ENCODE data around the gene ZSCAN21.
"Not testable (repeated sequence)": the region's sequence is repeated elsewhere in the genome, so short reads cannot be mapped to it uniquely, and the experiment has no call there.

The ZSCAN21 gene

DNA sequence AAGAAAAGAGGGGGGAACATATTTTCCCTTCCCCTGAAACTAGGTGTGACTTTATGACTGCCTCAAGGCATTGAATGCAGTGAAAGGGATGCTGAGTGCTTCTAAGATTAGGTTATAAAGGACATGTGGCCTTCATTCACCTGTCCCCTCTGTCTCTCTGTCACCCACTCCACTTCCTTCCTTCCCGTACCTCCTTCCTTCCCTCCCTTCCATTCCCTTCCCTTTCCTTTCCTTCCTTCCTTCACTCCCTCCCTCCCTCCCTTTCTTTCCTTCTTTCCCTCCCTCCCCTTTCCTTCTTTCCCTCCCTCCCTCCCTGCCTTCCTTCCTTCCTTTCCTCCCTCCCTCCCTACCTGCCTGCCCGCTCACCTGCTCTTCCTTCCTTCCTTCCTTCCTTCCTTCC is 38.7 kb upstream of the ZSCAN21 start:
- CTCF ChIA-PET, result no interaction called here
- POLR2A ChIA-PET, result no interaction called here
- TF ChIP-seq ARNT (IDR thresholded peaks at IDR 0.05) (no peak), BHLHE40 (IDR thresholded peaks at IDR 0.05; ENCODE audit: borderline replicate concordance) (no peak), L3MBTL2 (conservative IDR thresholded peaks at IDR 0.05) (no peak)
- TF ChIP-seq, protein P1, sequence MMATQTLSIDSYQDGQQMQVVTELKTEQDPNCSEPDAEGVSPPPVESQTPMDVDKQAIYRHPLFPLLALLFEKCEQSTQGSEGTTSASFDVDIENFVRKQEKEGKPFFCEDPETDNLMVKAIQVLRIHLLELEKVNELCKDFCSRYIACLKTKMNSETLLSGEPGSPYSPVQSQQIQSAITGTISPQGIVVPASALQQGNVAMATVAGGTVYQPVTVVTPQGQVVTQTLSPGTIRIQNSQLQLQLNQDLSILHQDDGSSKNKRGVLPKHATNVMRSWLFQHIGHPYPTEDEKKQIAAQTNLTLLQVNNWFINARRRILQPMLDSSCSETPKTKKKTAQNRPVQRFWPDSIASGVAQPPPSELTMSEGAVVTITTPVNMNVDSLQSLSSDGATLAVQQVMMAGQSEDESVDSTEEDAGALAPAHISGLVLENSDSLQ (IDR thresholded peaks at IDR 0.05), result no peak
- no peak for DNase-seq (ENCODE audit: extremely low spot score)

DNA sequence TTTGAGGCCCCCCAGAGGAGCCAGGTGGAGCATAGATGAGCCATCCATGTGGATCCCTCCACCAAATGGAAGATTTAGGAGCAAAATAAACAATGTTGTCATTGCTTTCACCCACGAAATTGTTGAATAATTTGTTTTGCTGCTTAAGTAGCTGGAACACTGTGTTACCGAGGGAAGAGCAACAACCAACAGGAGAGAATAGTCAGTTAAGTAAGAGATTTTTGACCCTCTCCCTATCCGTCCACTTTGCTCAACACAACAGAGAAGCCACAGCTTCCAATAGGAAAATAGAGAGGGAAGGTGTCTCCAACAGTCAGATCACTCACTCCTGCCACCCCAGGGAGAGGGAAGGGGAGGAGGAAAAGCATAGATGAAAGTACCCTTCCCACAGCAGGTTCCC is 38.1 kb upstream of the ZSCAN21 start:
- TF ChIP-seq TARDBP (IDR thresholded peaks at IDR 0.05), result no peak
- no peak for TF ChIP-seq SP1 (IDR thresholded peaks at IDR 0.05)
- TF ChIP-seq HDGF (IDR thresholded peaks at IDR 0.05; ENCODE audit: borderline replicate concordance), result no peak
- TF ChIP-seq SUZ12 (IDR thresholded peaks at IDR 0.05), result no peak
- TF ChIP-seq NFRKB (IDR thresholded peaks at IDR 0.05), result no peak
- no peak for TF ChIP-seq FOXA1 (IDR thresholded peaks at IDR 0.05)
- TF ChIP-seq, protein P1 (IDR thresholded peaks at IDR 0.05), result no peak
- TF ChIP-seq CTBP1 (IDR thresholded peaks at IDR 0.05; ENCODE audit: borderline replicate concordance), result no peak
- TF ChIP-seq L3MBTL2 (conservative IDR thresholded peaks at IDR 0.05), result no peak
- no peak for TF ChIP-seq LEF1 (IDR thresholded peaks at IDR 0.05; ENCODE audit: borderline replicate concordance)
- no peak for TF ChIP-seq FOXM1 (IDR thresholded peaks at IDR 0.05; ENCODE audit: borderline replicate concordance)
- no peak for TF ChIP-seq BHLHE40 (IDR thresholded peaks at IDR 0.05; ENCODE audit: borderline replicate concordance)
- TF ChIP-seq ARNT (IDR thresholded peaks at IDR 0.05), result no peak
- no peak for TF ChIP-seq FOXK2 (IDR thresholded peaks at IDR 0.05)
- TF ChIP-seq ELF4 (IDR thresholded peaks at IDR 0.05), result no peak
- TF ChIP-seq ZNF384 (IDR thresholded peaks at IDR 0.05), result no peak
- no peak for DNase-seq (ENCODE audit: extremely low spot score)
- ChIA-PET CTCF (no interaction called here), POLR2A (interaction anchor here (0.7 kb wide), 1 partner anchor 1162 kb away, joined by 3 read pairs; no protein-coding TSS in a partner anchor)

DNA sequence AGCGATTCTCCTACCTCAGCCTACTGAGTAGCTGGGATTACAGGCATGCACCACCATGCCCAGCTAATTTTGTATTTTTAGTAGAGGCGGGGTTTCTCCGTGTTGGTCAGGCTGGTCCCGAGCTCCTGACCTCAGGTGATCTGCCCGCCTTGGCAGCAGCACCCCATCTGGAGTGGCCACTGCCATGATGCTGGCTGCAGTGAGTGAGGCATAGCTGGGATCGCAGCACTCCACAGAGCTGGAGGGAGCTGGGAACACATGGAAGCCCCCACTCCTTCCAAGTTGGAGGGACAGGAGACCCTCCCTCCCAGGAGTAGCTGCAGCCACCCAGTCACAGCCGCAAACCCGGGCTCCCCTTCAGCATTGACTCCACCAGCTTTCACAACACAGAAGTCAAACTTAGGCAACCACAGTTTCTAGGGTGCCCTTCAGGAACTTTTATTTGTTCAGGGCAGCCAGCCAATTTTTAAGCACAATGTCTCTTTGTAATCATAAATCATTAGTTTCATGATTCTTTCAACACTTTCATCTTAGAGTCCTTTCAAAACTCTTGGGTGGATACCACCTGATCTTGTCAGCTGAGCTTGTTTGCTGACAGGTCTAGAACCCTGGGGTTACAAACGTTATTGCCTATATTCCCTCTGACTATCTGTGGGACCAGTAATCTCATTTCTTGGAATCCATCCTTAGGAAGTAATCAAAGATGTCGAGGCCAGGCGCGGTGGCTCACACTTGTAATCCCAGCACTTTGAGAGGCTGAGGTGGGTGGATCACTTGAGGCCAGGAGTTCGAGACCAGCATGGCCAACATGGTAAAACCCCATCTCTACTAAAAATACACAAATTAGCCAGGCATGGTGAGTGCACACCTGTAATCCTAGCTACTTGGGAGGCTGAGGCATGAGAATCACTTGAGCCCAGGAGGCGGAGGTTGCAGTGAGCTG is 36.9 kb upstream of the ZSCAN21 start:
- CTCF ChIA-PET; DNase-seq (ENCODE audit: extremely low spot score): not testable (repeated sequence)
- TF ChIP-seq, protein P1 (IDR thresholded peaks at IDR 0.05), result peak; percentile 10; the same call in 1 of the 2 replicates
- POLR2A ChIA-PET, result interaction anchor here (0.6 to 1.0 kb wide), 3 partner anchors 37 to 1161 kb away, joined by 3 read pairs; no protein-coding TSS in a partner anchor

DNA sequence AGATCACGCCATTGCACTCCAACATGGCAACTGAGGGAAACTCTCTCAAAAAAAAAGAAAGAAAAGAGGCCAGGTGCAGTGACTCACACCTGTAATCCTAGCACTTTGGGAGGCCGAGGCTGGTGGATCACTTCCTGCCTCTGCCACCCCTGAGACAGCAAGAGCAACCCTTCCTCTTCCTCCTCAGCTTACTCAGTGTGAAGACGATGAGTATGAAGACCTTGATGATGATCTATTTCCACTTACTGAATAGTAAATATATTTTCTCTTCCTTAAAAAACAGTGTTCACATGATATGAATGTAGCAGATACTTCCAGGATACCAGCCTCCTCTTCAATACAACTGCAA is 36.3 kb upstream of the ZSCAN21 start:
- CTCF ChIA-PET, result no interaction called here
- TF ChIP-seq SP1 (IDR thresholded peaks at IDR 0.05) (no peak), BHLHE40 (IDR thresholded peaks at IDR 0.05; ENCODE audit: borderline replicate concordance) (no peak)
- POLR2A ChIA-PET, result no interaction called here
- DNase-seq (ENCODE audit: extremely low spot score), result no peak

DNA sequence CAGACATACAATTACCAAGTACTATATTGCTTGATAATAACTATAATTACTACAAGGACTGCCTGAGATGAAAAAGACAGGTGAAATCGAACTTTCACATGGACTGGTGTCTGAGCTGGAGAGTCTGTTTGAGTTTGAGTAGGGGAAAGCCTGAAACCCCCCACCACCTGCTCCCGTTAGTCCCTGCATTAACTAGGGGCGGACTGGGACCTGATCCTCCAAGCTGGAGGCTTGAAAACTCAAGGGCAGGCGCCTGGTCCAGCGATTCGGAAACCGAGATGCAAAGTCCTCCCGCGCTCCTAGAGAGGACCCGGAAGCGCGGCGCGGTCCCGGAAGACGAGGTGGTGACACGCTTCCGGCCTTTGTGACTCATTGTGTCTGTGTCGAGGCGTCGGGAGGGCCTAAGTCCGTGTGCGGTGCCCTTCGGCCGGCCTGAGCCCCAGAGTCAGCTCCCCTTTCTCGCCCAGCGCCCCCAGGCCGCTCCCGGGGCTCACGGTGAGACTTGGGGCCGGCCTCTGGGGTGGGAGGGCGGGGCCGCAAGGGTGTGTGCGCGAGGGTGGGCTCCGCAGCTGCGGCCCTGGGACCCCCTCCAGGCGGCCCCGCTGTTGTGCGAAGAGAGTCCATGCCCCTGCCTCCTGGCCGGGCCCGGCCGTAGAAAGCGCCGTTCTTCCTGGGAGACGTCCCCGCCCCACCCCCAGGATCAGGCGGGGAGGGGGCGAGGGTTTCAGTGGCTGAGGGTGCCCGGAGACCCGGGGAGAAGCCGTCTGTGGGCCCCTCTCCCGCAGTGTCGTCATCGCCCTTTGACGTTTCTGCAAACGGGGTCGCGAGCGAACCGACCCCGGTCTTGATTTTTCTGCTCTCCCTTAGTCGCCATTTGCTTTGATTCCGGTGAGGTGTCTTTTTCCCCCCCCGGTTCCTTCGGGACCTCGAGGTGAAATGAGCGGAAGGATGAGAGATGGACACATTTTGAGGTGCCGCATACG is 34.1 kb upstream of the ZSCAN21 start, which contains the start of gene ZKSCAN1:
TSS of gene ZKSCAN1 (plus strand) at position 365 of the 983 bp plus-strand sequence. CDS start 7,911 bp downstream, outside the sequence.
- TF ChIP-seq ELF4 (IDR thresholded peaks at IDR 0.05) (peak; percentile 93), FOXK2 (IDR thresholded peaks at IDR 0.05) (no peak), L3MBTL2 (conservative IDR thresholded peaks at IDR 0.05) (peak; percentile 40; the same call in 1 of the 2 replicates)
- ChIA-PET CTCF (interaction anchor here (1.3 kb wide), 1 partner anchor 24 kb away, joined by 3 read pairs; no protein-coding TSS in a partner anchor), POLR2A (interaction anchor here (0.6 to 1.3 kb wide), 19 partner anchors 9 to 614 kb away, joined by 3 to 7 read pairs (median 3); partner anchors contain the start of genes GJC3, MBLAC1, TRIM4 and ZKSCAN5)
- peak; percentile 96 for DNase-seq (ENCODE audit: extremely low spot score)

DNA sequence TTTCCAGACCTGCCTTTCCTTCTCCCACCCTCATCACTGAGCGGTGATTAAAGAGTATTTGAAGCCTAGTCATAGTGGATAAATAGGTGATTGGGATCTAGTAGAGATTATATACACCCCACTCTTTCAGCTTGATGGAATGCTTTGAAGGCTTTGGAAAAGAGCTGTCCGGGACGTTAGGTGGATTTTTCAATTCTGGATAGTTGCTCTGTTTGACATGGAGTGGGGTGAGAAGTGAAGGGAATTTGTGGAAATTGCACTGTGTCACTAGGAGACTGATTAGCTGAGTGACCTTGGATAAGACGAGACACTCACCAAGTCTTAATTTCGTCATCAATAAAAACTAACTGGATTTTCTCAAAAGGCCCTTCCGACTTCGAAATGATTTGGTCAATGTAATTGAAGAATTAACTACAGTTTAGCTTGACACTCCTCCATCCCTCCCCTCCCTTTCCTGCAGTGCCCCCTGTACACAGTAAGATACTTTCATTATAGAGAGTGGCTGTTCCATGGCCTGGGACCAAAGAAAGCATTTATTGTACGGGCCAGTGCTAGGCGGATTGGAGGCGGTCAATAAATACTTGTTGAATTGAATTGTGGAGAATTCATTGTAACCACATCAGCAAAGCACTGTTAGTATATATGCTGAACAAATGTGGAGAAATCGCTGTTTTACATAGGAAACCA is 33.2 kb upstream of the ZSCAN21 start:
- CTCF ChIA-PET, result no interaction called here
- POLR2A ChIA-PET, result interaction anchor here (1.2 kb wide), 1 partner anchor 87 kb away, joined by 3 read pairs; the partner anchor contains the start of gene GJC3
- TF ChIP-seq FOXA1 (IDR thresholded peaks at IDR 0.05), result no peak
- TF ChIP-seq SUZ12 (IDR thresholded peaks at IDR 0.05), result no peak
- TF ChIP-seq ARNT (IDR thresholded peaks at IDR 0.05), result no peak
- no peak for TF ChIP-seq ELF4 (IDR thresholded peaks at IDR 0.05)
- no peak for TF ChIP-seq LEF1 (IDR thresholded peaks at IDR 0.05; ENCODE audit: borderline replicate concordance)
- TF ChIP-seq CTBP1 (IDR thresholded peaks at IDR 0.05; ENCODE audit: borderline replicate concordance), result no peak
- no peak for TF ChIP-seq L3MBTL2 (conservative IDR thresholded peaks at IDR 0.05)
- TF ChIP-seq ZNF384 (IDR thresholded peaks at IDR 0.05), result no peak
- no peak for DNase-seq (ENCODE audit: extremely low spot score)

Data from HEK293T (cell line).